Liver (tissue), 3 donors: ENCODE measurements around the gene CDH6.

ENCODE experiments used
- CTCF ChIP-seq: fragments of 150-350 bp; IDR thresholded peaks from 2 replicates; pipeline ENCODE4 v1.5.1; 2017; ENCODE audit warnings: improper control_type of control experiment, low read depth, low read length; ENCODE audit not compliant: missing input control
- EGR1 ChIP-seq, 2 donors: IDR thresholded peaks; 2 replicates each; pipeline ENCODE4 v1.6.1; 2016 to 2018; ENCODE audit warnings: antibody characterized with exemption in 2 of 2, low read depth in 2 of 2
- FOXA2 ChIP-seq: IDR thresholded peaks from 2 replicates; pipeline ENCODE4 v1.6.1; 2016; ENCODE audit warnings: antibody characterized with exemption
- MAX ChIP-seq: IDR thresholded peaks from 2 replicates; pipeline ENCODE4 v1.6.1; 2016; ENCODE audit warnings: antibody characterized with exemption
- RAD21 ChIP-seq, 2 donors: IDR thresholded peaks; 2 replicates each; pipeline ENCODE4 v1.6.1; 2016; ENCODE audit warnings: antibody characterized with exemption in 2 of 2, mild to moderate bottlenecking in 2 of 2
- REST ChIP-seq: IDR thresholded peaks from 2 replicates; pipeline ENCODE4 v1.6.1; 2016; ENCODE audit warnings: antibody characterized with exemption, mild to moderate bottlenecking
- SP1 ChIP-seq: IDR thresholded peaks from 2 replicates; pipeline ENCODE4 v1.6.1; 2018; ENCODE audit warnings: antibody characterized with exemption, mild to moderate bottlenecking
- TAF1 ChIP-seq: conservative IDR thresholded peaks from 2 replicates; pipeline ENCODE4 v1.6.1; 2016; ENCODE audit warnings: antibody characterized with exemption, mild to moderate bottlenecking
- ZBTB33 ChIP-seq: IDR thresholded peaks from 2 replicates; pipeline ENCODE4 v1.6.1; 2016; ENCODE audit warnings: antibody characterized with exemption
- donor health status: healthy.
- donor health status: healthy.

GRCh38 chr5:31346896-31347551 is 153.5 kb downstream of the CDH6 start:
- TF ChIP-seq CTCF (no peak), RAD21 (IDR thresholded peaks at IDR 0.05) (no peak), TAF1 (no peak), MAX (no peak), EGR1 (IDR thresholded peaks at IDR 0.05; ENCODE audit: low read depth in 2 of 2) (no peak), SP1 (no peak), ZBTB33 (no peak), REST (no peak), FOXA2 (no peak)
